HG02884 (cell line): ENCODE results near the gene PTPN22.
A peak's percentile ranks its signal among the peaks of the same experiment; 100 is the strongest.
"Not testable (repeated sequence)": the region's sequence is repeated elsewhere in the genome, so short reads cannot be mapped to it uniquely, and the experiment has no call there.

Experiments
- ATAC-seq: cut with Tn5 transposase; IDR thresholded peaks from one replicate; pipeline ENCODE4 v1.9.1; 2021; ENCODE audit warnings: mild to moderate bottlenecking, moderate library complexity; ENCODE audit not compliant: unreplicated experiment

Gene PTPN22

DNA sequence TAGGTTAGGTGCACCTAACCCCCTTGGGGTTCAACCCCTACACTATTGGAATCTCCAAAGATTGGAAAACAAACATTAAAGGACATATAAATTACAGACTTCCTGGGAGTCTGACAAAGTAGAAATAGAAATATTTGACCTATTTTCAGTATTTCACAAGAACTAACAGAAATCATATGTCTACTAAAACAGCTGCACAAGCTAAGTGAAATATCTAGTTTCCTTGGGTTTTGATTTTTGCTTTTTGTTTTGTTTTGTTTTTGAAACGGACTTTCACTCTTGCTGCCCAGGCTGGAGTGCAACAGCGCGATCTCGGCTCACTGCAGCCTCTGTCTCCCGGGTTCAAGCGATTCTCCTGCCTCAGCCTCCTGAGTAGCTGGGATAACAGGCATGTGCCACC is 18.8 kb downstream of the PTPN22 start:
- not testable (repeated sequence) for ATAC-seq

GRCh38 chr1:113850127-113850796 is 21.2 kb downstream of the PTPN22 start:
- ATAC-seq = no peak

DNA sequence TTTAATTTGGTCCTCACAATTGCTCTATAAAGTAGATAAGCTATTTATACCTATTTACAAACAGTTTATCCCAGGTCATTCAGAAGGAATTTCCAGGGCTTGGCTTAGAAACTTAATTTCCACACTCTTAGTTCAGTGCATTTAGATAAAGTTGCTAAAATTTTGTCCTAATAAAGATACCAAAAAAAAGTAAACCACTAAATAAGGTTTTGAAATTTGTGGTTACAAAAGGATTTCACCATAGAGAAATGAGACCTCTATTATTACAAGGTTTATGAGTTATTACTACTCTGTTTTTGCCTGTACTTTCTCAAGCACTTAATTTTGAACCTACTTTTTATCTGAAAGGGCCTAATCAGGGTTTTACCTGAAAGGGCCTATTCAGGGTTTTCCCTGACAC is 22.4 kb downstream of the PTPN22 start:
- no peak for ATAC-seq

DNA sequence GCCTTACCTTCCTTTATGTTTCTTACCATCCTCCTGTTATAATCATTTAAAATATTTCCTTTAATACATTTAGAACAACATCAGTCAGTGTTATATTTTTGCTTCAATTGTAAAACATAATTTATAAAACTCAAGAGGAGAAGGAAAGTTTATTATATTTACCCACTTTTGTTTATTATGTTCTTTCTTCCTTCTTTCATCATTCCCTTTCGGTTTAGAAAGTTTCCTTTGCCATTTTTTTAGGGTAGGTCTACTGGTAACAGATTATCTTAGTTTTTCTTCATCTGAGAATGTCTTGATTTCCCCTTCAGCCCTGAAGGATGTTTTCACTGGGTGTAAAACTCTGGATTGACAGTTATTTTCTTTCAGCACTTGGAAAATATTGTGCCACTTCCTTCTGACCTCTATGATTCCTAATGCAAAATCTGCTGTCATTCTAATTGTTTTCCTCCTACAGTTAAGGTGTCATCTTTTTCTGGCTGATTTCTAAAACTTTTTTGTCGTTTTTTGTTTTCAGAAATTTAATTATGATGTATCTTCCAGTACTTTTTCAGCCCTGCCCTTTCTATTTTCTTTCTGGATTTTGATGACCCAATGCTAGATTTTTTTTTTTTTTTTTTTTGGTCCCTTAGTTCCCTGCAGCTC is 25.0 kb downstream of the PTPN22 start:
- ATAC-seq = no peak

DNA sequence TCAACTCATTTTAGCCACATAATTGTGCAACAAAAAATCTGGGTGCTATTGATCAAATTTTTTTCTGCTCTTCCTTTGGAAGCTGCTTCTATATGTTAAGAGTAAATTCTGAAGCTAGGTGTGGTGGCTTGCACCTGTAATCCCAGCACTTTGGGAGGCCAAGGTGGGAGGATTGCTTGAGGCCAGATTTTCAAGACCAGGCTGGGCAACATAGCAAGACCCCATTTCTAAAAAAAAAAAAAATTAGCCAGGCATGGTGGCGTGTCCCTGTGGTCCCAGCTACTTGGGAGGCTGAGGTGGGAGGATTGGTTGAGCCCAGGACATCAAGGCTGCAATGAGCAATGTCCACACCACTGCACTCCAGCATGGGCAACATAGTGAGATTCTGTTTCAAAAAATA is 35.0 kb downstream of the PTPN22 start:
- no peak for ATAC-seq

GRCh38 chr1:113835686-113836290 is 35.7 kb downstream of the PTPN22 start:
- ATAC-seq = no peak

DNA sequence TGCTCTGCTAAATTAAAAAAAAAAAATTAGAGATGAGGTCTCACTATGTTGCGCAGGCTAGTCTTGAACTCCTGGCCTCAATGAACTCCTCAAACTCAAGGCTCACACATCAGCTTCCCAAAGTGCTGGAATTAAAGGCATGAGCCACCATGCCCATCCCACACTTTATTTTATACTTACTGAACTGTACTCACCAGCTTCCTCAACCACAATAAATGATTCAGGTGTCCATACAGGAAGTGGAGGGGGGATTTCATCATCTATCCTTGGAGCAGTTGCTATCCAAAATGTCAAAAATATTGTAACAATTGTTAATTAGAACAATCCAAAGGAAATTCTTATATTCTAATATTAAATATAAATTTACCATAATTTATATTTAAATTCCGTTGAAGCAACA is 36.8 kb downstream of the PTPN22 start:
- no peak for ATAC-seq

DNA sequence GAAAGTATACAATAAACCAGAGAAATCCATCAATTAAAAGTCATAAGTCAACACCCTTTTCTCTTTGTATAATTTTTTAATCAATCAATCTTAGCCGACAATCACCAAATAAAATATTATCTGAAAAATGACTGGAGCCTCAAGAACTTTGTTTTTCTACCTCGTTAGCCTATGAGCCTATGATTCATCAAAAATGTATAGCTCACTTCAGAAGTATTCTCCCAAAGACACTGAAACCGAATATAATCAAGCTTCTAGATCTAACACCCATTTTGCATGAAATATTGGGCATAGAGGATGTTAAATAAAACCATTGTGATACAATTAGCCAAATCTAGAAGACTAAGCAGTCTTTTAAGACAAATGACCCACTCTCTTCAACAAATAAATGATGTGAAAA is 41.5 kb downstream of the PTPN22 start:
- ATAC-seq = no peak

GRCh38 chr1:113821916-113822315 is 49.6 kb downstream of the PTPN22 start:
- ATAC-seq = no peak

DNA sequence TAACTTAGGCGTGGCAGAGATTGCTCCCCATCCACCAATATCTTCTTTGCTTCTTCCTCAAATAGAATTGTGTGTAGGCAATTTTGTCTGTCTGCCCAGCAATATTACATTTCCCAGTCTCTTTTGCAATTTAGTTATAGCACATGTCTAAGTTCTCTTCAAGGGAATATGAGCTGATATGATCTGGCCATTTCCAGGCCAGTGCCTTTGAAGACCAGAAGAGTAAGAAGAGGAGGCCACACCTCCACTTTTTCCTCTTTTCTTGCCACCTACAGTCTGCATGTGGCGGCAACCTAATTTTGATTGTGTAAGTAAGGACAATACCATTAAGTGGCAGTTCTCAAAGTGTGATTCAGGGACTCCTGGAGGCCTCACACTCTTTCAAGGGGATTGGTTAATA is 52.9 kb downstream of the PTPN22 start:
- no peak for ATAC-seq

GRCh38 chr1:113813218-113813617 is 58.3 kb downstream of the PTPN22 start:
- ATAC-seq = no peak

DNA sequence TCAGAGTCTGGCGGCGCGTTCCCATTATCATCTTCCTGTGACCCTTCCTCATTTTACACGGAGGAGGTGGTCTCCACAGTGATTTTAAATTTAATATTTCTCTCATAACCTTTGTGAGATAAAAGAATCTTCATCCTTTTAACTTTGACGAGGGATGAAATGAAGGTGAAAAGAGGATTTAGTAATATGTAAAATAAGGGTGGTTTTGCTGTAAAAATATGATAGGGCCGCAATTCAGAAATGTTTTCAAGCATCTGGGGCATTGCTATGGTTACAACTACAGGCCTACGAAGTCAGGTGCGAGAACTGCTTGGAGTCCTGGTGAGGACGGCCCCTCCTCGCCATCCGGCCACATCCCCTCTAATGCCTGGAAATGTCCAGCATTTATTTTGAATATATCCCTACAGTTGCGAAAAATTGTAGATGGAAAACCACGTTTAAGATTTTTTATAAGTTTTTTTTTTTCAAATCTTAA is 58.8 kb downstream of the PTPN22 start:
- no peak for ATAC-seq

- peak; percentile 91 for ATAC-seq
These were observed 59.4 kb downstream of the PTPN22 start, which contains the start of gene RSBN1 for GRCh38 chr1:113811888-113812660. TSS of gene RSBN1 (minus strand) at chr1:113812476. CDS start at chr1:113812412, 64 bp downstream.

DNA sequence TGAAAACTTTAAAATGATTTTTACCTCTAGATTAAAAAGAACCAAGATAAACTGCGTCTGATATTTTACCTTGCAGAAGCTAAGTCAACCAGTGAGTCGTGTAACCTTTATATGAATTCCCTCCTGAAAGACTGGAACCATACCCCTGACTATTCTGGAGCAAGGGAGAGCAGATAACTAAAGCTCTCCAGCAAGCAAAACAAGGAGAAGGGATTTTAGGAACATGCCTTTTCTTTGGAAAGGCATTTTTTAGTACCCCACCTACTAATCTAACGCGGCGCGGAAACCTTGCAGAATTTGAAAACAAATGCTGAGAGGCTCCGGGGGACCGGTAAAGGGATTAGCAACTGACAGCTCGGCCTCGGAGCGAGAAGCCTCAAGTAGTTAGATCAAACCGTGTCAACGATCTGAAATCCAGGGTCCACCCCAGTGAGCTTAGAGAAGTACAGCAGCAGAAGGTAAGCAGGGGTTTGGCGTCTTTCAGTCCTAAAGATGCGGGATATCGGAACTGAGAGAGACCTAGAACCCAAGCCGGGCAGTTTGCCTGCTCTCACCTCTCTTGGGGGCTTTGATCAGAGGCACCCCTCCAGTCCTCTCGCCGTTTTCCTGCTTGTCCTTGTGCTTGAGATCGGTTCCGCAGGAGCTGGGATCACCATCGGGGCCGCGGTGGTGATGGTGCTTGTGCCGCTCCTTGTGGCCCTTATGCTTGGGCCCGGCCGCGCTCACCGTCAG is 60.2 kb downstream of the PTPN22 start:
- ATAC-seq = no peak

- no peak for ATAC-seq
These were observed 61.6 kb downstream of the PTPN22 start for GRCh38 chr1:113809670-113810602.

- no peak for ATAC-seq
These were observed 62.9 kb downstream of the PTPN22 start for GRCh38 chr1:113808450-113809195.

GRCh38 chr1:113805639-113806038 is 65.9 kb downstream of the PTPN22 start:
- no peak for ATAC-seq

DNA sequence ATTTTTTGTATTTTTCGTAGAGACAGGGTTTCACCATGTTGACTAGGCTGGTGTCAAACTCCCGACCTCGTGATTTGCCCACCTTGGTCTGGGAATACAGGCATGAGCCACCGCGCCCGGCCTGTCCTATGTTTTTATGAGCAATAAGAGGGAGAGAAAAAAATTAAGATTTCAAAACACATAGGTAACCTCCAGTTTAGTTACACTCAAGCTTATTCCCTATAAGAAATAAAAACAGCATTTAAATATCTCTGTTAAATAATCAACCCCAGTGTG is 66.3 kb downstream of the PTPN22 start:
- ATAC-seq = no peak
